A549 (cell line): ENCODE measurements around the gene PCNP. TPM values are rescaled to one million over a fixed set of nuclear protein-coding genes. Genes with fewer than 3 reads are reported as not detected.

Source experiments
- ATAC-seq, 2 experiments: fragments of 200-7000 bp in 1 of 2; fragments of >200 bp in 1 of 2; cut with Nextera tagmentation in 1 of 2; cut with Tn5 transposase in 1 of 2; 3 replicates each; pipeline versions ENCODE4 v1.8.0 to v1.9.1; 2018 to 2020; ENCODE audit warnings: mild to moderate bottlenecking in 1 of 2, moderate library complexity in 1 of 2
- CTCF ChIA-PET: fragments of 300-600 bp; sonication (Branson Sonifier 250); formaldehyde crosslinking; extraction: SDS; loops from one replicate; lab custom pipeline; 2021; ENCODE audit warnings: antibody characterized with exemption, inconsistent platforms; lab: Yijun Ruan, JAX
- POLR2A ChIA-PET: fragments of 350-600 bp; formaldehyde crosslinking; extraction: SDS; loops from one replicate; lab custom pipeline; 2021; ENCODE audit warnings: antibody characterized with exemption, inconsistent platforms; lab: Yijun Ruan, JAX
- DNase-seq, 2 experiments: peaks; one replicate each; pipeline versions ENCODE4 v3.0.0 to v3.0.0-alpha.2; 2011 to 2016; ENCODE audit warnings: low read depth in 1 of 2, low spot score in 1 of 2
- FAIRE-seq: peaks from 2 replicates; lab custom pipeline; 2011; peaks lifted over from hg19 to GRCh38; lab: Jason Lieb, UNC
- H3K27ac ChIP-seq, 2 experiments: fragments of >200 bp; sonication (Bioruptor Twin); formaldehyde crosslinking; 3 replicates each; pipeline ENCODE4 v1.5.1; 2016 to 2017
- H3K4me1 ChIP-seq: fragments of >200 bp; sonication (Bioruptor Twin); formaldehyde crosslinking; 3 replicates; pipeline ENCODE4 v1.6.1; 2016
- H3K4me2 ChIP-seq: fragments of >200 bp; sonication (Bioruptor Twin); formaldehyde crosslinking; 3 replicates; pipeline ENCODE4 v1.6.1; 2016
- H3K4me3 ChIP-seq: fragments of >200 bp; sonication (Bioruptor Twin); formaldehyde crosslinking; 3 replicates; pipeline ENCODE4 v1.5.1; 2016
- H3K9me3 ChIP-seq: fragments of >200 bp; sonication (Bioruptor Twin); formaldehyde crosslinking; 3 replicates; pipeline ENCODE4 v1.6.1; 2016
- BHLHE40 ChIP-seq: IDR thresholded peaks from 2 replicates; pipeline ENCODE4 v1.6.1; 2012; ENCODE audit warnings: low read depth, low read length, inconsistent platforms
- CBX8 ChIP-seq: fragments of 200-600 bp; sonication (generic); IDR thresholded peaks from 2 replicates; pipeline ENCODE4 v1.6.1; 2016
- CHD4 ChIP-seq: fragments of 200-600 bp; sonication (generic); IDR thresholded peaks from 2 replicates; pipeline ENCODE4 v1.6.1; 2016; ENCODE audit warnings: antibody characterized with exemption, mild to moderate bottlenecking, borderline replicate concordance
- ELK1 ChIP-seq: fragments of 150-350 bp; IDR thresholded peaks from 2 replicates; pipeline ENCODE4 v1.6.1; 2014; ENCODE audit warnings: low read depth, mild to moderate bottlenecking, low read length
- EP300 ChIP-seq, 2 experiments: fragments of >200 bp; sonication (Bioruptor Twin); formaldehyde crosslinking; IDR thresholded peaks; 2 replicates in 1 of 2; 3 replicates in 1 of 2; pipeline ENCODE4 v1.6.1; 2016 to 2017
- ESRRA ChIP-seq: fragments of 150-350 bp; IDR thresholded peaks from 2 replicates; pipeline ENCODE4 v1.6.1; 2014; ENCODE audit warnings: mild to moderate bottlenecking, low read length, borderline replicate concordance
- FOXS1 ChIP-seq: fragments of 250-450 bp; sonication (Bioruptor Pico); IDR thresholded peaks from 2 replicates; pipeline ENCODE4 v1.5.0; 2020; ENCODE audit warnings: mild to moderate bottlenecking, moderate library complexity
- KDM1A ChIP-seq: fragments of 200-600 bp; sonication (generic); IDR thresholded peaks from 2 replicates; pipeline ENCODE4 v1.6.1; 2016; ENCODE audit warnings: low read depth, mild to moderate bottlenecking
- NFE2L2 ChIP-seq: fragments of 150-350 bp; conservative IDR thresholded peaks from 2 replicates; pipeline ENCODE4 v1.6.1; 2014; ENCODE audit warnings: low read length
- NPAS2 ChIP-seq: fragments of 250-450 bp; sonication (Bioruptor Pico); IDR thresholded peaks from 2 replicates; pipeline ENCODE4 v1.8.0; 2022; ENCODE audit warnings: mild to moderate bottlenecking, moderate library complexity, borderline replicate concordance
- POLR2A ChIP-seq: IDR thresholded peaks from 2 replicates; pipeline ENCODE4 v1.6.1; 2012; ENCODE audit warnings: mild to moderate bottlenecking, low read length
- RAD21 ChIP-seq, 2 experiments: fragments of >200 bp in 1 of 2; sonication (Bioruptor Twin) in 1 of 2; formaldehyde crosslinking in 1 of 2; IDR thresholded peaks in 1 of 2; conservative IDR thresholded peaks in 1 of 2; 2 replicates in 1 of 2; 3 replicates in 1 of 2; pipeline ENCODE4 v1.6.1; 2012 to 2018; ENCODE audit warnings: inconsistent platforms in 1 of 2
- SMC3 ChIP-seq: fragments of >200 bp; sonication (Bioruptor Twin); formaldehyde crosslinking; IDR thresholded peaks from 3 replicates; pipeline ENCODE4 v1.6.1; 2018; ENCODE audit warnings: inconsistent platforms
- USF2 ChIP-seq: fragments of 450-650 bp; IDR thresholded peaks from 2 replicates; pipeline ENCODE4 v1.6.1; 2014; ENCODE audit warnings: antibody characterized with exemption
- ZC3H11A ChIP-seq: fragments of 450-650 bp; IDR thresholded peaks from 2 replicates; pipeline ENCODE4 v1.6.1; 2014; ENCODE audit warnings: antibody characterized with exemption, mild to moderate bottlenecking
- ZSCAN20 ChIP-seq: fragments of 250-450 bp; sonication (Bioruptor Pico); IDR thresholded peaks from 2 replicates; pipeline ENCODE4 v1.8.0; 2022; ENCODE audit warnings: mild to moderate bottlenecking, moderate library complexity
- WGBS: methylation state at CpG from one replicate; pipeline ENCODE4 v1.1.6; 2017; ENCODE audit errors: missing lambda C conversion rate; 5-methylcytosine and 5-hydroxymethylcytosine counted together
- polyA plus RNA-seq, 4 experiments: library from polyadenylated mRNA; depleted of rRNA in 3 of 4; stranded (reverse); fragments of >200 nt; fragmentation: RNase III in 1 of 4; extraction: RNeasy Plus Mini Kit Qiagen cat#74134 plus additional on column Dnase treatment in 1 of 4; gene quantifications; 2 replicates in 3 of 4; 3 replicates in 1 of 4; pipeline ENCODE4 v1.2.3, GENCODE V29; 2011 to 2017
- TF ChIP-seq, protein P1 (sequence below): fragments of >200 bp; sonication (Bioruptor Twin); formaldehyde crosslinking; IDR thresholded peaks from 3 replicates; pipeline ENCODE4 v1.5.1; 2016
- TF ChIP-seq, protein P2 (sequence below): fragments of >200 bp; sonication (Bioruptor Twin); formaldehyde crosslinking; IDR thresholded peaks from 2 replicates; pipeline ENCODE4 v1.6.1; 2016

PCNP gene
- polyA plus RNA-seq, 2 of the 4 experiments (the other 2 are of a cell fraction) = 114 to 135 TPM

DNA sequence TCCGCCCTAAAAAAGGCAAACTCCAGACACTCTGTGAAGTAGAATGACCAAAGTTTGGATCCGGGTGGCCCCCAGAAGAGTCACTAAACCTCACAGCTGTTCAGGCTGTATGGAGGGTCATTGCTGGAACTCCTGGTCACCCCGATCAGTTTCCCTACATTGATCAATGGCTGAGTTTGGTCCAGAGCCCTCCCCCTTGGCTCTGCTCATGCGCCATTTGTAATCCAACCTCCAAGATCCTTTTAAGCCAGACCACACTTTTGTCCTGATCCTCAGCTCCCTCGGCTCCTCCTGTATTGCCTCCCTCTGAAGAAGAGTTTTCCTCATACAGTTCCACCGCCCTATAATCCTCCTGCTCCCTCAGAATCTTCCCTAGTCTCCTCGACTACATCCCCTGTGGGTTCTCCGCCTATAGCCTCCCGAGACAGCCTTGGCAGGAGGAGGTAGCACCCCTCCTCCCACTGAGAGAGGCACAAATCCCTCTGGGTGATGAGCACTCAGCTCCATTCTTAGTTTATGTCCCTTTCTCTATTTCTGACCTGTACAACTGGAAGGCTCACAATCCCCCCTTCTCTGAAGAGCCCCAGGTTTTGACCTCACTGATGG lies 60.7 kb downstream of the PCNP start:
- CTCF ChIA-PET = no interaction called here
- TF ChIP-seq ZC3H11A (no peak), ZSCAN20 (no peak), FOXS1 (CRISPR knock-in tag) (no peak), BHLHE40 (no peak)
- TF ChIP-seq, protein P1, sequence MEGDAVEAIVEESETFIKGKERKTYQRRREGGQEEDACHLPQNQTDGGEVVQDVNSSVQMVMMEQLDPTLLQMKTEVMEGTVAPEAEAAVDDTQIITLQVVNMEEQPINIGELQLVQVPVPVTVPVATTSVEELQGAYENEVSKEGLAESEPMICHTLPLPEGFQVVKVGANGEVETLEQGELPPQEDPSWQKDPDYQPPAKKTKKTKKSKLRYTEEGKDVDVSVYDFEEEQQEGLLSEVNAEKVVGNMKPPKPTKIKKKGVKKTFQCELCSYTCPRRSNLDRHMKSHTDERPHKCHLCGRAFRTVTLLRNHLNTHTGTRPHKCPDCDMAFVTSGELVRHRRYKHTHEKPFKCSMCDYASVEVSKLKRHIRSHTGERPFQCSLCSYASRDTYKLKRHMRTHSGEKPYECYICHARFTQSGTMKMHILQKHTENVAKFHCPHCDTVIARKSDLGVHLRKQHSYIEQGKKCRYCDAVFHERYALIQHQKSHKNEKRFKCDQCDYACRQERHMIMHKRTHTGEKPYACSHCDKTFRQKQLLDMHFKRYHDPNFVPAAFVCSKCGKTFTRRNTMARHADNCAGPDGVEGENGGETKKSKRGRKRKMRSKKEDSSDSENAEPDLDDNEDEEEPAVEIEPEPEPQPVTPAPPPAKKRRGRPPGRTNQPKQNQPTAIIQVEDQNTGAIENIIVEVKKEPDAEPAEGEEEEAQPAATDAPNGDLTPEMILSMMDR = no peak
- FAIRE-seq (no peak), ATAC-seq (no peak), DNase-seq (no peak)
- POLR2A ChIA-PET = no interaction called here
- Histone ChIP-seq H3K27ac (no peak overlapping the region), H3K4me3 (no peak overlapping the region), H3K4me2 (no peak overlapping the region), H3K9me3 (no peaks in the 10 kb centered on the region), H3K4me1 (no peaks in the 10 kb centered on the region)
- WGBS = 78% methylated on average over 9 of the region's 9 CpGs

- no peak for DNase-seq
- ChIA-PET POLR2A (no interaction called here), CTCF (interaction anchor here (0.7 to 1.6 kb wide), 5 partner anchors 8 to 1110 kb away, joined by 3 to 9 read pairs (median 3); no protein-coding TSS in a partner anchor)
- TF ChIP-seq ELK1 = no peak
- no peak for TF ChIP-seq NPAS2 (CRISPR knock-in tag)
- TF ChIP-seq ESRRA = no peak
- no peak for TF ChIP-seq BHLHE40
- no peak for TF ChIP-seq RAD21 (conservative IDR thresholded peaks at IDR 0.05 in 1 of 2, IDR thresholded peaks at IDR 0.05 in 1 of 2)
- TF ChIP-seq USF2 = no peak
- no peak for TF ChIP-seq ZC3H11A
- TF ChIP-seq CHD4 = no peak
- no peak for TF ChIP-seq POLR2A
- TF ChIP-seq EP300 (IDR thresholded peaks at IDR 0.05) = no peak
- no peak for TF ChIP-seq NFE2L2
- no peak for TF ChIP-seq ZSCAN20
- Histone ChIP-seq H3K4me1 (no peaks in the 10 kb centered on the region), H3K27ac (no peak overlapping the region), H3K4me2 (no peak overlapping the region), H3K4me3 (no peak overlapping the region), H3K9me3 (no peaks in the 10 kb centered on the region)
- FAIRE-seq = no peak
- ATAC-seq = no peak
- WGBS = 62% methylated on average over 9 of the region's 9 CpGs
Measured at GRCh38 chr3:101635345-101635744, 61.4 kb downstream of the PCNP start.

GRCh38 chr3:101635954-101636798 lies 62.2 kb downstream of the PCNP start:
- H3K4me3 ChIP-seq = no peak overlapping the region
- no peaks in the 10 kb centered on the region for H3K4me1 ChIP-seq
- peak; percentile 50 to 51 for DNase-seq
- WGBS = 37% methylated on average over 18 of the region's 18 CpGs
- TF ChIP-seq SMC3 (peak; percentile 44; the same call in 2 of the 3 replicates), CBX8 (no peak), RAD21 (conservative IDR thresholded peaks at IDR 0.05 in 1 of 2, IDR thresholded peaks at IDR 0.05 in 1 of 2) (peak; percentile 57 to 64), KDM1A (no peak)
- TF ChIP-seq, protein P1 = peak; percentile 68
- TF ChIP-seq, protein P2, sequence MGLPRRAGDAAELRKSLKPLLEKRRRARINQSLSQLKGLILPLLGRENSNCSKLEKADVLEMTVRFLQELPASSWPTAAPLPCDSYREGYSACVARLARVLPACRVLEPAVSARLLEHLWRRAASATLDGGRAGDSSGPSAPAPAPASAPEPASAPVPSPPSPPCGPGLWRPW = no peak
- TF ChIP-seq, all 56 proteins: peak for 3
- ChIA-PET POLR2A (no interaction called here), CTCF (interaction anchor here (0.6 to 1.6 kb wide), 9 partner anchors 9 to 1110 kb away, joined by 3 to 9 read pairs (median 3); no protein-coding TSS in a partner anchor)
- Histone ChIP-seq H3K27ac (no peak overlapping the region), H3K4me2 (no peak overlapping the region), H3K9me3 (no peaks in the 10 kb centered on the region)
- FAIRE-seq = no peak
- ATAC-seq = peak; percentile 83 to 95
